Measurements from ENCODE around the gene PKNOX2. TPM values are rescaled to one million over a fixed set of nuclear protein-coding genes. Genes with fewer than 3 reads are reported as not detected.

PKNOX2 gene
- total RNA-seq, 1 donor from 2014 or later, result 34.9 TPM

DNA sequence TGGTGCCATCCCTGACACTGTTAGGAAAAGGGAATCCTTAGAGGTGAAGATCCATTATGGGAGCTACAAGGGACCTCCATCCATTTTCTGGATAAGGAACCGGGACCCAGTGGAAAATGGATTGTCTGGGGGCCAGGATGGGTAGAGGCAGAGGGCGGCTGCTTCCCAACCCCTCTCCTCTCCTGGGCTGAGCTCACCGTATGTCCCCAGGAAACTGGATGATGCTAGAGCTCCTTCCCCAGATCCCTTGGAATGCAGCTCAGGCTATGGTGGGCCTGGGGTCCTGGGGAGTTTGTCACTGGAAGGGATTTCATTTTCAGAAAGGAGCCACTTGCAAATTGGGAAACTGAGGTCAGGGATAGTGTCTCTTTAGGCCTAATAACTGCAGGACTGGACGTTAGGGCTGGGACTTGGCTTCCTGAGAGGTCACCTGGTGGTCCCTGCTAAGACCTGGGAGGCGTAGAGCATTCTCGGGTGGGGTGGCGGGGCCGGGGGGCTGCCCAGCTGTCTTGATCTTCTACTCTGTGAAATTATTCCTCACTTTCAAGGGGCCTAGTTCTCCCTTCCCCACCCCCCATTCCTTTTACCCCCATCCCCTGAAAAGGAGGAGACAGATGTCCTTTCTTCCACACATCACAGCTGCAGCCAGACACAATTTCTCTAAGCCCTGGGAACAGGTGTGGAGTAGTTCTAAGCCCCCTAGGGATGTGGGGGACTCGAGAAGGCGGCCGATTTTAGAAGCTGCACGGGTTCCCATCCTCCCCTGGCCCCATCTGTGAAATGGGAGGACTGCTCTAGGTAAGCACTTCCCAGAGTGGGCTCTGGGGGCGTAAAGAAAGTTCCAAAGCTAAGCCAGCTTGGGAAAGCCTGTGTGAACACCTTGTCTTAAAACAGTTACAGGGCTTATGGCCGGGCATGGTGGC, 99.8 kb downstream of the PKNOX2 start:
- H3K4me3 Mint-ChIP-seq (ENCODE audit: unreplicated experiment), result no peak overlapping the region

GRCh38 chr11:125267548-125267947, 103.0 kb downstream of the PKNOX2 start:
- Mint-ChIP-seq H3K4me3 (ENCODE audit: unreplicated experiment) (no peak overlapping the region), H3K4me1 (ENCODE audit: low read depth) (peaks cover 97% of the 10 kb centered on the region), H3K9me3 (ENCODE audit: low read depth) (no peaks in the 10 kb centered on the region), H3K36me3 (ENCODE audit: low read depth) (peaks cover 2% of the 10 kb centered on the region), H3K27me3 (ENCODE audit: low read depth) (no peaks in the 10 kb centered on the region), H3K27ac (ENCODE audit: unreplicated experiment) (peak overlapping the region; percentile 84)
- no peak for TF ChIP-seq CTCF (IDR thresholded peaks at IDR 0.05)
- no peak for DNase-seq (ENCODE audit: low spot score)

More for the DNA sequence above, 99.8 kb downstream of the PKNOX2 start:
- Mint-ChIP-seq H3K36me3 (ENCODE audit: low read depth) (peaks cover 2% of the 10 kb centered on the region), H3K27ac (ENCODE audit: unreplicated experiment) (peak overlapping the region; percentile 99), H3K9me3 (ENCODE audit: low read depth) (no peaks in the 10 kb centered on the region), H3K27me3 (ENCODE audit: low read depth) (no peaks in the 10 kb centered on the region), H3K4me1 (ENCODE audit: low read depth) (peaks cover 96% of the 10 kb centered on the region)
- no peak for DNase-seq (ENCODE audit: low spot score)
- TF ChIP-seq CTCF (IDR thresholded peaks at IDR 0.05), result no peak

DNA sequence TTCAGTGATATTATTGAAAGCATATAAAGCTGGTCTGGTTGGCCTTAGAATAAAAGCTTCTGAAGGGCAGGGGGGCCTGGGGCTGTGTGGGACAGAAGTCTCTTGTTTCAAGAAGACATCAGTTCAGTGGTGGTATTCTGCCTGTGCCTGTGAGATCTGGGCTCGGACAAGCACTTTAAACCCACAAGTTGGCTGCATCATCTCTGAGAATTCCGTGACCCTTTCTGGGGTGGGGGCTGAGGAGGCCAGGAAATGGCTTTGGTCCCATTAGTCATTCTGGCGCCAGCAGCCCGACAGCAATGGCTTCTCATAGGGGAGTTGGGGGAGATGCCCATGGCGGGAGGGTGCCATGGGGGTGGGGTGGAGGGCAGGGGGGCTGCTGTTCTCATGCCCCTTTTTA, 104.1 kb downstream of the PKNOX2 start:
- TF ChIP-seq CTCF (IDR thresholded peaks at IDR 0.05), result no peak
- peak overlapping the region; percentile 89 for H3K27ac Mint-ChIP-seq (ENCODE audit: unreplicated experiment)
- no peak overlapping the region for H3K4me3 Mint-ChIP-seq (ENCODE audit: unreplicated experiment)
- H3K9me3 Mint-ChIP-seq (ENCODE audit: low read depth), result no peaks in the 10 kb centered on the region
- no peaks in the 10 kb centered on the region for H3K27me3 Mint-ChIP-seq (ENCODE audit: low read depth)
- peaks cover 2% of the 10 kb centered on the region for H3K36me3 Mint-ChIP-seq (ENCODE audit: low read depth)
- H3K4me1 Mint-ChIP-seq (ENCODE audit: low read depth), result peaks cover 97% of the 10 kb centered on the region
- no peak for DNase-seq (ENCODE audit: low spot score)

- H3K9me3 Mint-ChIP-seq (ENCODE audit: low read depth), result no peaks in the 10 kb centered on the region
- TF ChIP-seq CTCF (IDR thresholded peaks at IDR 0.05), result no peak
- H3K4me3 Mint-ChIP-seq (ENCODE audit: unreplicated experiment), result no peak overlapping the region
- no peak for DNase-seq (ENCODE audit: low spot score)
- H3K4me1 Mint-ChIP-seq (ENCODE audit: low read depth), result peaks cover 88% of the 10 kb centered on the region
- no peaks in the 10 kb centered on the region for H3K27me3 Mint-ChIP-seq (ENCODE audit: low read depth)
- peak overlapping the region; percentile 18 for H3K27ac Mint-ChIP-seq (ENCODE audit: unreplicated experiment)
- H3K36me3 Mint-ChIP-seq (ENCODE audit: low read depth), result peaks cover 2% of the 10 kb centered on the region
These were observed 105.6 kb downstream of the PKNOX2 start for GRCh38 chr11:125270106-125270505.

- peak overlapping the region; percentile 92 for H3K27ac Mint-ChIP-seq (ENCODE audit: unreplicated experiment)
- H3K4me3 Mint-ChIP-seq (ENCODE audit: unreplicated experiment), result no peak overlapping the region
- no peak for DNase-seq (ENCODE audit: low spot score)
- peaks cover 82% of the 10 kb centered on the region for H3K4me1 Mint-ChIP-seq (ENCODE audit: low read depth)
- H3K27me3 Mint-ChIP-seq (ENCODE audit: low read depth), result no peaks in the 10 kb centered on the region
- peaks cover 2% of the 10 kb centered on the region for H3K36me3 Mint-ChIP-seq (ENCODE audit: low read depth)
- TF ChIP-seq CTCF (IDR thresholded peaks at IDR 0.05), result no peak
- H3K9me3 Mint-ChIP-seq (ENCODE audit: low read depth), result no peaks in the 10 kb centered on the region
These were observed 106.2 kb downstream of the PKNOX2 start for GRCh38 chr11:125270711-125271110.
